ENCODE measurements around the gene ADAM12.

The ADAM12 gene

GRCh38 chr10:126170776-126171175, 217.5 kb downstream of the ADAM12 start:
- no peak overlapping the region for H3K27ac ChIP-seq (ENCODE audit: insufficient read depth, low read length, poor library complexity, severe bottlenecking)
- H3K4me1 ChIP-seq (ENCODE audit: control insufficient read depth, insufficient read depth, low read length, poor library complexity, severe bottlenecking), result no peaks in the 10 kb centered on the region
- no peaks in the 10 kb centered on the region for H3K36me3 ChIP-seq (ENCODE audit: control insufficient read depth, insufficient read depth, low read length)
- no peak for DNase-seq
- no peaks in the 10 kb centered on the region for H3K27me3 ChIP-seq (replicated peaks; ENCODE audit: control insufficient read depth, insufficient read depth, low read length, poor library complexity, severe bottlenecking)
- no peak overlapping the region for H3K4me3 ChIP-seq (ENCODE audit: insufficient read depth, low read depth, low read length, poor library complexity, severe bottlenecking)
- H3K9me3 ChIP-seq (ENCODE audit: control insufficient read depth, low read length), result no peaks in the 10 kb centered on the region

- no peaks in the 10 kb centered on the region for H3K9me3 ChIP-seq (ENCODE audit: control insufficient read depth, low read length)
- no peaks in the 10 kb centered on the region for H3K4me1 ChIP-seq (ENCODE audit: control insufficient read depth, insufficient read depth, low read length, poor library complexity, severe bottlenecking)
- H3K27ac ChIP-seq (ENCODE audit: insufficient read depth, low read length, poor library complexity, severe bottlenecking), result no peak overlapping the region
- DNase-seq, result no peak
- H3K36me3 ChIP-seq (ENCODE audit: control insufficient read depth, insufficient read depth, low read length), result no peaks in the 10 kb centered on the region
- no peak overlapping the region for H3K4me3 ChIP-seq (ENCODE audit: insufficient read depth, low read depth, low read length, poor library complexity, severe bottlenecking)
- H3K27me3 ChIP-seq (replicated peaks; ENCODE audit: control insufficient read depth, insufficient read depth, low read length, poor library complexity, severe bottlenecking), result no peaks in the 10 kb centered on the region
These were observed 217.9 kb downstream of the ADAM12 start for GRCh38 chr10:126170371-126170770.

GRCh38 chr10:126169899-126170298, 218.4 kb downstream of the ADAM12 start:
- no peak for DNase-seq
- H3K4me3 ChIP-seq (ENCODE audit: insufficient read depth, low read depth, low read length, poor library complexity, severe bottlenecking), result no peak overlapping the region
- H3K9me3 ChIP-seq (ENCODE audit: control insufficient read depth, low read length), result no peaks in the 10 kb centered on the region
- no peaks in the 10 kb centered on the region for H3K27me3 ChIP-seq (replicated peaks; ENCODE audit: control insufficient read depth, insufficient read depth, low read length, poor library complexity, severe bottlenecking)
- no peaks in the 10 kb centered on the region for H3K4me1 ChIP-seq (ENCODE audit: control insufficient read depth, insufficient read depth, low read length, poor library complexity, severe bottlenecking)
- no peak overlapping the region for H3K27ac ChIP-seq (ENCODE audit: insufficient read depth, low read length, poor library complexity, severe bottlenecking)
- no peaks in the 10 kb centered on the region for H3K36me3 ChIP-seq (ENCODE audit: control insufficient read depth, insufficient read depth, low read length)

GRCh38 chr10:126166797-126167196, 221.5 kb downstream of the ADAM12 start:
- no peak overlapping the region for H3K27ac ChIP-seq (ENCODE audit: insufficient read depth, low read length, poor library complexity, severe bottlenecking)
- no peak for DNase-seq
- no peaks in the 10 kb centered on the region for H3K36me3 ChIP-seq (ENCODE audit: control insufficient read depth, insufficient read depth, low read length)

GRCh38 chr10:126165874-126166273, 222.4 kb downstream of the ADAM12 start:
- no peak overlapping the region for H3K4me3 ChIP-seq (ENCODE audit: insufficient read depth, low read depth, low read length, poor library complexity, severe bottlenecking)
- H3K9me3 ChIP-seq (ENCODE audit: control insufficient read depth, low read length), result no peaks in the 10 kb centered on the region
- H3K27me3 ChIP-seq (replicated peaks; ENCODE audit: control insufficient read depth, insufficient read depth, low read length, poor library complexity, severe bottlenecking), result no peaks in the 10 kb centered on the region
- no peak overlapping the region for H3K27ac ChIP-seq (ENCODE audit: insufficient read depth, low read length, poor library complexity, severe bottlenecking)
- no peaks in the 10 kb centered on the region for H3K4me1 ChIP-seq (ENCODE audit: control insufficient read depth, insufficient read depth, low read length, poor library complexity, severe bottlenecking)
- no peak for DNase-seq
- H3K36me3 ChIP-seq (ENCODE audit: control insufficient read depth, insufficient read depth, low read length), result no peaks in the 10 kb centered on the region

More at GRCh38 chr10:126166797-126167196, 221.5 kb downstream of the ADAM12 start:
- Histone ChIP-seq H3K4me1 (ENCODE audit: control insufficient read depth, insufficient read depth, low read length, poor library complexity, severe bottlenecking) (no peaks in the 10 kb centered on the region), H3K9me3 (ENCODE audit: control insufficient read depth, low read length) (no peaks in the 10 kb centered on the region), H3K4me3 (ENCODE audit: insufficient read depth, low read depth, low read length, poor library complexity, severe bottlenecking) (no peak overlapping the region), H3K27me3 (replicated peaks; ENCODE audit: control insufficient read depth, insufficient read depth, low read length, poor library complexity, severe bottlenecking) (no peaks in the 10 kb centered on the region)

GRCh38 chr10:126163506-126163905, 224.8 kb downstream of the ADAM12 start:
- H3K9me3 ChIP-seq (ENCODE audit: control insufficient read depth, low read length), result no peaks in the 10 kb centered on the region
- H3K36me3 ChIP-seq (ENCODE audit: control insufficient read depth, insufficient read depth, low read length), result no peaks in the 10 kb centered on the region
- no peak overlapping the region for H3K4me3 ChIP-seq (ENCODE audit: insufficient read depth, low read depth, low read length, poor library complexity, severe bottlenecking)
- DNase-seq, result no peak
- no peaks in the 10 kb centered on the region for H3K4me1 ChIP-seq (ENCODE audit: control insufficient read depth, insufficient read depth, low read length, poor library complexity, severe bottlenecking)
- H3K27ac ChIP-seq (ENCODE audit: insufficient read depth, low read length, poor library complexity, severe bottlenecking), result no peak overlapping the region
- no peaks in the 10 kb centered on the region for H3K27me3 ChIP-seq (replicated peaks; ENCODE audit: control insufficient read depth, insufficient read depth, low read length, poor library complexity, severe bottlenecking)

- H3K27ac ChIP-seq (ENCODE audit: insufficient read depth, low read length, poor library complexity, severe bottlenecking), result no peak overlapping the region
- no peaks in the 10 kb centered on the region for H3K4me1 ChIP-seq (ENCODE audit: control insufficient read depth, insufficient read depth, low read length, poor library complexity, severe bottlenecking)
- H3K27me3 ChIP-seq (replicated peaks; ENCODE audit: control insufficient read depth, insufficient read depth, low read length, poor library complexity, severe bottlenecking), result no peaks in the 10 kb centered on the region
- no peak for DNase-seq
- no peaks in the 10 kb centered on the region for H3K36me3 ChIP-seq (ENCODE audit: control insufficient read depth, insufficient read depth, low read length)
- H3K4me3 ChIP-seq (ENCODE audit: insufficient read depth, low read depth, low read length, poor library complexity, severe bottlenecking), result no peak overlapping the region
- no peaks in the 10 kb centered on the region for H3K9me3 ChIP-seq (ENCODE audit: control insufficient read depth, low read length)
These were observed 226.6 kb downstream of the ADAM12 start for GRCh38 chr10:126161691-126162090.

GRCh38 chr10:126160971-126161630, 227.2 kb downstream of the ADAM12 start:
- Histone ChIP-seq H3K27me3 (replicated peaks; ENCODE audit: control insufficient read depth, insufficient read depth, low read length, poor library complexity, severe bottlenecking) (no peaks in the 10 kb centered on the region), H3K36me3 (ENCODE audit: control insufficient read depth, insufficient read depth, low read length) (no peaks in the 10 kb centered on the region), H3K4me3 (ENCODE audit: insufficient read depth, low read depth, low read length, poor library complexity, severe bottlenecking) (no peak overlapping the region), H3K9me3 (ENCODE audit: control insufficient read depth, low read length) (no peaks in the 10 kb centered on the region), H3K27ac (ENCODE audit: insufficient read depth, low read length, poor library complexity, severe bottlenecking) (no peak overlapping the region), H3K4me1 (ENCODE audit: control insufficient read depth, insufficient read depth, low read length, poor library complexity, severe bottlenecking) (no peaks in the 10 kb centered on the region)
- no peak for DNase-seq

GRCh38 chr10:126160571-126160970, 227.7 kb downstream of the ADAM12 start:
- Histone ChIP-seq H3K4me3 (ENCODE audit: insufficient read depth, low read depth, low read length, poor library complexity, severe bottlenecking) (no peak overlapping the region), H3K36me3 (ENCODE audit: control insufficient read depth, insufficient read depth, low read length) (no peaks in the 10 kb centered on the region), H3K27ac (ENCODE audit: insufficient read depth, low read length, poor library complexity, severe bottlenecking) (no peak overlapping the region), H3K27me3 (replicated peaks; ENCODE audit: control insufficient read depth, insufficient read depth, low read length, poor library complexity, severe bottlenecking) (no peaks in the 10 kb centered on the region), H3K9me3 (ENCODE audit: control insufficient read depth, low read length) (no peaks in the 10 kb centered on the region), H3K4me1 (ENCODE audit: control insufficient read depth, insufficient read depth, low read length, poor library complexity, severe bottlenecking) (no peaks in the 10 kb centered on the region)
- DNase-seq, result no peak

- Histone ChIP-seq H3K9me3 (ENCODE audit: control insufficient read depth, low read length) (no peaks in the 10 kb centered on the region), H3K36me3 (ENCODE audit: control insufficient read depth, insufficient read depth, low read length) (no peaks in the 10 kb centered on the region), H3K4me1 (ENCODE audit: control insufficient read depth, insufficient read depth, low read length, poor library complexity, severe bottlenecking) (no peaks in the 10 kb centered on the region), H3K4me3 (ENCODE audit: insufficient read depth, low read depth, low read length, poor library complexity, severe bottlenecking) (no peak overlapping the region), H3K27me3 (replicated peaks; ENCODE audit: control insufficient read depth, insufficient read depth, low read length, poor library complexity, severe bottlenecking) (no peaks in the 10 kb centered on the region), H3K27ac (ENCODE audit: insufficient read depth, low read length, poor library complexity, severe bottlenecking) (no peak overlapping the region)
- DNase-seq, result no peak
These were observed 230.0 kb downstream of the ADAM12 start for GRCh38 chr10:126158133-126158892.
